Liver (tissue), 9 donors: ENCODE results near the gene MDM4. TPM values are rescaled to one million over a fixed set of nuclear protein-coding genes. Genes with fewer than 3 reads are reported as not detected.

ENCODE experiments used
- DNase-seq: peaks from one replicate; pipeline ENCODE4 v3.0.0-alpha.2; 2017; ENCODE audit warnings: low spot score
- H3K27ac ChIP-seq, 2 donors: one replicate each; pipeline ENCODE4 v1.7.0; 2013; ENCODE audit warnings: inconsistent platforms in 2 of 2, low read length in 2 of 2, control low read depth in 1 of 2, low read depth in 1 of 2, mild to moderate bottlenecking in 1 of 2
- H3K27me3 ChIP-seq, 4 donors: one replicate each; pipeline versions ENCODE4 v1.6.1 to v1.7.0; 2013; ENCODE audit warnings: low read length in 3 of 4, inconsistent platforms in 1 of 4, mild to moderate bottlenecking in 1 of 4, moderate library complexity in 1 of 4; ENCODE audit not compliant: control insufficient read depth in 4 of 4, insufficient read depth in 4 of 4
- H3K36me3 ChIP-seq, 4 donors: one replicate each; pipeline versions ENCODE4 v1.6.1 to v1.7.0; 2013; ENCODE audit warnings: low read length in 3 of 4, mild to moderate bottlenecking in 3 of 4, low read depth in 1 of 4, moderate library complexity in 1 of 4; ENCODE audit not compliant: control insufficient read depth in 4 of 4, insufficient read depth in 3 of 4
- H3K4me1 ChIP-seq, 4 donors: one replicate each; pipeline versions ENCODE4 v1.6.1 to v1.7.0; 2013; ENCODE audit warnings: low read length in 3 of 4, mild to moderate bottlenecking in 3 of 4, moderate library complexity in 1 of 4; ENCODE audit not compliant: control insufficient read depth in 4 of 4, insufficient read depth in 4 of 4
- H3K4me3 ChIP-seq, 3 donors: one replicate each; pipeline versions ENCODE4 v1.6.1 to v1.7.0; 2013; ENCODE audit warnings: low read length in 3 of 3, control low read depth in 1 of 3, low read depth in 1 of 3, mild to moderate bottlenecking in 1 of 3
- H3K9ac ChIP-seq, 2 donors: one replicate each; pipeline ENCODE4 v1.7.0; 2013; ENCODE audit warnings: low read length in 2 of 2, mild to moderate bottlenecking in 2 of 2, moderate library complexity in 2 of 2, control low read depth in 1 of 2, low read depth in 1 of 2
- H3K9me3 ChIP-seq, 4 donors: one replicate each; pipeline versions ENCODE4 v1.6.1 to v1.7.0; 2013; ENCODE audit warnings: low read length in 3 of 4; ENCODE audit not compliant: control insufficient read depth in 4 of 4
- EGR1 ChIP-seq, 2 donors: IDR thresholded peaks; 2 replicates each; pipeline ENCODE4 v1.6.1; 2016 to 2018; ENCODE audit warnings: antibody characterized with exemption in 2 of 2, low read depth in 2 of 2
- FOXA1 ChIP-seq: IDR thresholded peaks from 2 replicates; pipeline ENCODE4 v1.6.1; 2016; ENCODE audit warnings: antibody characterized with exemption
- FOXA2 ChIP-seq: IDR thresholded peaks from 2 replicates; pipeline ENCODE4 v1.6.1; 2016; ENCODE audit warnings: antibody characterized with exemption
- HNF4A ChIP-seq, 2 donors: conservative IDR thresholded peaks; 2 replicates each; pipeline ENCODE4 v1.6.1; 2016; ENCODE audit warnings: antibody characterized with exemption in 2 of 2, mild to moderate bottlenecking in 2 of 2
- HNF4G ChIP-seq: IDR thresholded peaks from 2 replicates; pipeline ENCODE4 v1.6.1; 2016; ENCODE audit warnings: antibody characterized with exemption
- JUND ChIP-seq, 2 donors: IDR thresholded peaks; 2 replicates each; pipeline ENCODE4 v1.6.1; 2016; ENCODE audit warnings: antibody characterized with exemption in 2 of 2
- NR2F2 ChIP-seq: IDR thresholded peaks from 2 replicates; pipeline ENCODE4 v1.6.1; 2016; ENCODE audit warnings: antibody characterized with exemption
- RAD21 ChIP-seq, 2 donors: IDR thresholded peaks; 2 replicates each; pipeline ENCODE4 v1.6.1; 2016; ENCODE audit warnings: antibody characterized with exemption in 2 of 2, mild to moderate bottlenecking in 2 of 2
- RXRA ChIP-seq, 2 donors: IDR thresholded peaks; 2 replicates each; pipeline ENCODE4 v1.6.1; 2017 to 2018; ENCODE audit warnings: antibody characterized with exemption in 2 of 2, mild to moderate bottlenecking in 1 of 2
- SP1 ChIP-seq: IDR thresholded peaks from 2 replicates; pipeline ENCODE4 v1.6.1; 2018; ENCODE audit warnings: antibody characterized with exemption, mild to moderate bottlenecking
- TAF1 ChIP-seq: conservative IDR thresholded peaks from 2 replicates; pipeline ENCODE4 v1.6.1; 2016; ENCODE audit warnings: antibody characterized with exemption, mild to moderate bottlenecking
- YY1 ChIP-seq: IDR thresholded peaks from 2 replicates; pipeline ENCODE4 v1.6.1; 2016; ENCODE audit warnings: antibody characterized with exemption, mild to moderate bottlenecking
- WGBS: extraction: QIAGEN DNeasy Blood & Tissue Kit; methylation state at CpG from one replicate; pipeline ENCODE4 v1.1.7; 2013; 5-methylcytosine and 5-hydroxymethylcytosine counted together
- polyA plus RNA-seq, 2 donors: library from polyadenylated mRNA; stranded (reverse) in 1 of 2; unstranded in 1 of 2; fragments of 200-250 nt in 1 of 2; fragments of >200 nt in 1 of 2; fragmentation: Nextera tagmentation in 1 of 2; extraction: Ambion mirVana in 1 of 2; gene quantifications; one replicate each; pipeline versions ENCODE4 v1.2.1 to v1.2.3, GENCODE V29; 2013 to 2015
- total RNA-seq, 2 donors: library from RNA; depleted of rRNA; stranded (reverse); fragments of >200 nt; gene quantifications; one replicate each; pipeline ENCODE4 v1.2.3, GENCODE V29; 2014
- TF ChIP-seq, protein P1 (sequence below): IDR thresholded peaks from 2 replicates; pipeline ENCODE4 v1.6.1; 2016; ENCODE audit warnings: antibody characterized with exemption
- TF ChIP-seq, protein P2 (sequence below): fragments of 150-350 bp; IDR thresholded peaks from 2 replicates; pipeline ENCODE4 v1.5.1; 2017; ENCODE audit warnings: improper control_type of control experiment, low read depth, low read length; ENCODE audit not compliant: missing input control
- TF ChIP-seq, protein P3 (sequence below): IDR thresholded peaks from 2 replicates; pipeline ENCODE4 v1.6.1; 2016; ENCODE audit warnings: antibody characterized with exemption, mild to moderate bottlenecking
- TF ChIP-seq, protein P4 (sequence below): IDR thresholded peaks from 2 replicates; pipeline ENCODE4 v1.6.1; 2016; ENCODE audit warnings: antibody characterized with exemption
- donor health status: healthy.
- donor health status: healthy.
- donor health status: healthy.
- donor health status: healthy.
- donor health status: healthy.

Gene MDM4
- total and polyA plus RNA-seq, 4 donors = 1.4 to 56.5 (median 21.6) TPM

DNA sequence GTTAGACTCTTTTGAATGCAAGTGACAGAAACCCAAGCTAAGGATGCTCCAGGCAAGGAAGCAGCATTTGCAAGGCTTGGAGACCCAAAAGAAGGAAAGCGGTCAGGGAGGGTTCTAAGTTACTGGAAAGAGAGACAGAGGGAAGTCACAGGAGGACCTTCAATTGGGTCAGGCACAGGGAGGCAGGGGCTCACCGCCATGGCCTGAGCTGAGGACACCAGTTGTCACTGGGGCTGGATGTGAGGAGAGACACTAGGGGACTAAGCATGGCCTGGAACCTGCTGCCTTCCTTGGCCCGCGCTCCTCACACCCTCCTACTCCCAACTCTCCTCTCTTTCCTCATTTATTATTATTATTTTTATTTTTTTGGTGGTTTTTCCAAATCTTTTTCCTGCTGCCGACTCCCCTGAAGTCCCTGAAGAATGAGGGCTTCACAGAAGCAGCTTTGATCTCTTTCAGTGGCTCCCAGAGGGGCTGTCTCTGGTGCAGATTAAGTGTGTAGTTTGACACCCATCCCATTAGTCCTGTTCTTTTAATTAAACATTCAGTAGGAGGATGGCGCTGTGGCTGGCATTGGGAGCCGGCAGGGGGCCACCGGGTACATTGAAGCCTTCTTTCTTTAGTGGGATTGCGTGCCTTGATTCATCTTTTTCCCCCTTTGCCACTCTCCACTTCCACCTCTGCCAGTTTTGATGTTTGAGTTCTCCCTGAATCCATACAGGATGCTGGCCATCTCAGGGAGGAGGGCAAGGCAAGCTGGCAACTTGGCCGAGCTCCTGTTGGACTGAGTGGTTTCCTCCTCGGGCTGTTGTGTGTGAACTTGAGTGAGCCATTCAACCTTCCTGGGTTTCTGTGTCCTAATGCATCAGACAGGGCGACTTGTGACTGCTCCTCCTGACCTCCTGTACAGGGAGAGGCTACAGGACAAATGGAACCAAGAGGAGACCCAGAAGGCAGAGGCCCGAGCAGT, 59.3 kb downstream of the MDM4 start:
- H3K36me3 ChIP-seq = peaks cover 0 to 4% (median 0%) of the 10 kb centered on the region in 4 donors
- TF ChIP-seq RXRA (IDR thresholded peaks at IDR 0.05) (no peak), FOXA2 (no peak), FOXA1 (no peak), TAF1 (no peak), RAD21 (IDR thresholded peaks at IDR 0.05) (no peak), NR2F2 (no peak), SP1 (no peak), HNF4A (conservative IDR thresholded peaks at IDR 0.05) (no peak), JUND (IDR thresholded peaks at IDR 0.05) (no peak)
- TF ChIP-seq, protein P1, sequence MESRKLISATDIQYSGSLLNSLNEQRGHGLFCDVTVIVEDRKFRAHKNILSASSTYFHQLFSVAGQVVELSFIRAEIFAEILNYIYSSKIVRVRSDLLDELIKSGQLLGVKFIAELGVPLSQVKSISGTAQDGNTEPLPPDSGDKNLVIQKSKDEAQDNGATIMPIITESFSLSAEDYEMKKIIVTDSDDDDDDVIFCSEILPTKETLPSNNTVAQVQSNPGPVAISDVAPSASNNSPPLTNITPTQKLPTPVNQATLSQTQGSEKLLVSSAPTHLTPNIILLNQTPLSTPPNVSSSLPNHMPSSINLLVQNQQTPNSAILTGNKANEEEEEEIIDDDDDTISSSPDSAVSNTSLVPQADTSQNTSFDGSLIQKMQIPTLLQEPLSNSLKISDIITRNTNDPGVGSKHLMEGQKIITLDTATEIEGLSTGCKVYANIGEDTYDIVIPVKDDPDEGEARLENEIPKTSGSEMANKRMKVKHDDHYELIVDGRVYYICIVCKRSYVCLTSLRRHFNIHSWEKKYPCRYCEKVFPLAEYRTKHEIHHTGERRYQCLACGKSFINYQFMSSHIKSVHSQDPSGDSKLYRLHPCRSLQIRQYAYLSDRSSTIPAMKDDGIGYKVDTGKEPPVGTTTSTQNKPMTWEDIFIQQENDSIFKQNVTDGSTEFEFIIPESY = no peak
- TF ChIP-seq, protein P2, sequence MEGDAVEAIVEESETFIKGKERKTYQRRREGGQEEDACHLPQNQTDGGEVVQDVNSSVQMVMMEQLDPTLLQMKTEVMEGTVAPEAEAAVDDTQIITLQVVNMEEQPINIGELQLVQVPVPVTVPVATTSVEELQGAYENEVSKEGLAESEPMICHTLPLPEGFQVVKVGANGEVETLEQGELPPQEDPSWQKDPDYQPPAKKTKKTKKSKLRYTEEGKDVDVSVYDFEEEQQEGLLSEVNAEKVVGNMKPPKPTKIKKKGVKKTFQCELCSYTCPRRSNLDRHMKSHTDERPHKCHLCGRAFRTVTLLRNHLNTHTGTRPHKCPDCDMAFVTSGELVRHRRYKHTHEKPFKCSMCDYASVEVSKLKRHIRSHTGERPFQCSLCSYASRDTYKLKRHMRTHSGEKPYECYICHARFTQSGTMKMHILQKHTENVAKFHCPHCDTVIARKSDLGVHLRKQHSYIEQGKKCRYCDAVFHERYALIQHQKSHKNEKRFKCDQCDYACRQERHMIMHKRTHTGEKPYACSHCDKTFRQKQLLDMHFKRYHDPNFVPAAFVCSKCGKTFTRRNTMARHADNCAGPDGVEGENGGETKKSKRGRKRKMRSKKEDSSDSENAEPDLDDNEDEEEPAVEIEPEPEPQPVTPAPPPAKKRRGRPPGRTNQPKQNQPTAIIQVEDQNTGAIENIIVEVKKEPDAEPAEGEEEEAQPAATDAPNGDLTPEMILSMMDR = no peak
- no peaks in the 10 kb centered on the region for H3K9me3 ChIP-seq
- no peak for DNase-seq
- H3K4me3 ChIP-seq = no peak overlapping the region
- 95% methylated on average over 13 of the region's 13 CpGs for WGBS
- no peak overlapping the region for H3K9ac ChIP-seq
- H3K27ac ChIP-seq = no peak overlapping the region
- H3K4me1 ChIP-seq = peaks cover 0 to 3% (median 0%) of the 10 kb centered on the region in 4 donors
- H3K27me3 ChIP-seq = no peaks in the 10 kb centered on the region

DNA sequence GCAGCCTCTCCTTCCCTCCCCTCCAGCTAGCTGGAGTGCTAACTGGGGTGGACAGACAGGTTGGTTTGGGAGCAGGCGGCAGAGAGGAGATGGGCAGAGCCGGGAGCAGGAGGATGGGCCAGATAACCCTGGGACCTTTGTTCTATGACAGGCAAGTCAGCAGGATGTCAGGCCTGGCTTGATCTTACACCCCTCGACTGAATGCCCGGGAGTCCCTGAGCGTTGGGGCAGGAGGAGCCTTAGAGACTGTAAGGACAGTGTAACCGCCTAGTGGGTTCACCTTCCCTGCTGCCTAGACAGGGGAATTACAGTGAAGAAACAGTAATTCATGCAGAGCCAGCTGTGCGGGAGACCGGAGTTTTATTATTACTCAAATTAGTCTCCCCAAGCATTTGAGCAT, 60.2 kb downstream of the MDM4 start:
- TF ChIP-seq JUND (IDR thresholded peaks at IDR 0.05) = no peak
- no peak for TF ChIP-seq FOXA1
- no peak for TF ChIP-seq EGR1 (IDR thresholded peaks at IDR 0.05; ENCODE audit: low read depth in 2 of 2)
- TF ChIP-seq, protein P3, sequence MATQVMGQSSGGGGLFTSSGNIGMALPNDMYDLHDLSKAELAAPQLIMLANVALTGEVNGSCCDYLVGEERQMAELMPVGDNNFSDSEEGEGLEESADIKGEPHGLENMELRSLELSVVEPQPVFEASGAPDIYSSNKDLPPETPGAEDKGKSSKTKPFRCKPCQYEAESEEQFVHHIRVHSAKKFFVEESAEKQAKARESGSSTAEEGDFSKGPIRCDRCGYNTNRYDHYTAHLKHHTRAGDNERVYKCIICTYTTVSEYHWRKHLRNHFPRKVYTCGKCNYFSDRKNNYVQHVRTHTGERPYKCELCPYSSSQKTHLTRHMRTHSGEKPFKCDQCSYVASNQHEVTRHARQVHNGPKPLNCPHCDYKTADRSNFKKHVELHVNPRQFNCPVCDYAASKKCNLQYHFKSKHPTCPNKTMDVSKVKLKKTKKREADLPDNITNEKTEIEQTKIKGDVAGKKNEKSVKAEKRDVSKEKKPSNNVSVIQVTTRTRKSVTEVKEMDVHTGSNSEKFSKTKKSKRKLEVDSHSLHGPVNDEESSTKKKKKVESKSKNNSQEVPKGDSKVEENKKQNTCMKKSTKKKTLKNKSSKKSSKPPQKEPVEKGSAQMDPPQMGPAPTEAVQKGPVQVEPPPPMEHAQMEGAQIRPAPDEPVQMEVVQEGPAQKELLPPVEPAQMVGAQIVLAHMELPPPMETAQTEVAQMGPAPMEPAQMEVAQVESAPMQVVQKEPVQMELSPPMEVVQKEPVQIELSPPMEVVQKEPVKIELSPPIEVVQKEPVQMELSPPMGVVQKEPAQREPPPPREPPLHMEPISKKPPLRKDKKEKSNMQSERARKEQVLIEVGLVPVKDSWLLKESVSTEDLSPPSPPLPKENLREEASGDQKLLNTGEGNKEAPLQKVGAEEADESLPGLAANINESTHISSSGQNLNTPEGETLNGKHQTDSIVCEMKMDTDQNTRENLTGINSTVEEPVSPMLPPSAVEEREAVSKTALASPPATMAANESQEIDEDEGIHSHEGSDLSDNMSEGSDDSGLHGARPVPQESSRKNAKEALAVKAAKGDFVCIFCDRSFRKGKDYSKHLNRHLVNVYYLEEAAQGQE = no peak
- no peak for TF ChIP-seq HNF4G
- TF ChIP-seq, protein P4, sequence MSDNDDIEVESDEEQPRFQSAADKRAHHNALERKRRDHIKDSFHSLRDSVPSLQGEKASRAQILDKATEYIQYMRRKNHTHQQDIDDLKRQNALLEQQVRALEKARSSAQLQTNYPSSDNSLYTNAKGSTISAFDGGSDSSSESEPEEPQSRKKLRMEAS = no peak
- no peak for TF ChIP-seq YY1
- Histone ChIP-seq H3K4me3 (no peak overlapping the region), H3K9me3 (no peaks in the 10 kb centered on the region), H3K9ac (no peak overlapping the region), H3K4me1 (peaks cover 0 to 3% (median 0%) of the 10 kb centered on the region in 4 donors), H3K36me3 (peaks cover 0 to 4% (median 0%) of the 10 kb centered on the region in 4 donors), H3K27ac (no peak overlapping the region), H3K27me3 (no peaks in the 10 kb centered on the region)
- DNase-seq = no peak
- 91% methylated on average over 8 of the region's 8 CpGs for WGBS
